LoVo (cell line): ENCODE results near the gene ASB13.
"Not testable (repeated sequence)": the region's sequence is repeated elsewhere in the genome, so short reads cannot be mapped to it uniquely, and the experiment has no call there.

Source experiments
- DNase-seq: peaks from one replicate; pipeline ENCODE4 v3.0.0-alpha.2; 2016; ENCODE audit warnings: low spot score

ASB13 gene

DNA sequence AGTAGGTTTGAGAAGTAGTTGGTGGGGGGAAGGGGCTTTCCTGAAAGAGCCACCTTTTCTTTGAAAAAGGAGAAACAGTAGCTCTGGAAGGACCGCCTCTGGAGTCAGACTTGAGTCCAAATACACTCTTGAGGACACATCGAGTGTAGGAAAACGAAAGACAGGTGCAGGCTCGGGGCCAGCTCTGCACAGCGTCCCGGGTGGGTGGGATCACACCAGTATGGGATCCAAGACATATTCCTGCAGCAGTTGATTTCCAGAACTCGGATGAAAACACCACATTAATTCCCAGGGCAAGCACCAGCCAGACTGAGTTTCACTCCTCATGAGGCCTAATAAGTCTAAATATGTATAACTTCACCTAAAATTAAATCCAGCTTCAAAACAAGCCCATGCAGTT is 61.4 kb downstream of the ASB13 start:
- DNase-seq = no peak

DNA sequence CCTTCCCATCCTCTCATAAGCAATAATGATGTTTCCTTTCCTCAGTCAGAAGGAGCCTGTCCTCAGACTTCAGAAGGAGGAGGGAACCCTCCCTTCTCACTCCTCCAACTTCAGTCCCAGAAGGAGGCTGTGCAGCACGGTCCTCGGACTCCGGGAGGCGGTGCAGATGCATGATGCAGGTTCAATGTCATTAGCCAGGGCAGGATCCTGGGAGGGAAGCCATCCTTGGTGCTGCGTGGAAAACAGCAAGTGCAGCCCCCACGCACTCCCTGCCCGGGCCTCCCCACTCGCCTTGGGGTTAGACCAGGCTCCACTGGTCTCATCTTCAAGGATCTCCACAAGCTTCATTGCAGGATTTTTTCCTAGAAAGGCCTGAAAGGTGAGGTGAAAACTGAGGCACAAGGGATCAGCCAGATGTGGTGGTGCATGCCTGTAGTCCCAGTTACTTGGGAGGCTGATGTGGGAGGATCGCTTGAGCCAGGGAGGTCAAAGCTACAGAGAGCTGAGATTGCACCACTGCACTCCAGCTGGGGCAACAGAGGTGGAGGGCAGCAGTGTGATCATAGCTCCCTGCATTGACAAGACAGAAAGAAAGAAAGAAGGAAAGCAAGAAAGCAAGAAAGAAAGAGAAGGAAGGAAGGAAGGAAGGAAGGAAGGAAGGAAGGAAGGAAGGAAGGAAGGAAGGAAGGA is 62.0 kb downstream of the ASB13 start:
- DNase-seq = no peak

DNA sequence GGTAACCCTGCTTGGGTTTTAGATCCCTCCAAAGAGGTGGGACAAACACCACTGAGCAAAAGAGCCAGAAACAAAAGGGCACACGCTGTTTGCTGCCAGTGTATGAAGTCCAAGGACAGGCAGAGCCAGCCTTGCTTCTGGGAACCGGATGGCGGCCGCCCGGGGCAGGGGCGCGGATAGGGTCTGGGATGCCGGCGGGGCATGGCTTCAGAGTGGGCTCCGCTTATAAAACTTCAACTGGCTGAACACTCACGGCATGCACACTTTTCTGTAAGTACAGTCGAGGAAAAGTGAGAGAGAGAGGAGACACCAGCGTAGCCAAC is 62.6 kb downstream of the ASB13 start:
- DNase-seq = no peak

DNA sequence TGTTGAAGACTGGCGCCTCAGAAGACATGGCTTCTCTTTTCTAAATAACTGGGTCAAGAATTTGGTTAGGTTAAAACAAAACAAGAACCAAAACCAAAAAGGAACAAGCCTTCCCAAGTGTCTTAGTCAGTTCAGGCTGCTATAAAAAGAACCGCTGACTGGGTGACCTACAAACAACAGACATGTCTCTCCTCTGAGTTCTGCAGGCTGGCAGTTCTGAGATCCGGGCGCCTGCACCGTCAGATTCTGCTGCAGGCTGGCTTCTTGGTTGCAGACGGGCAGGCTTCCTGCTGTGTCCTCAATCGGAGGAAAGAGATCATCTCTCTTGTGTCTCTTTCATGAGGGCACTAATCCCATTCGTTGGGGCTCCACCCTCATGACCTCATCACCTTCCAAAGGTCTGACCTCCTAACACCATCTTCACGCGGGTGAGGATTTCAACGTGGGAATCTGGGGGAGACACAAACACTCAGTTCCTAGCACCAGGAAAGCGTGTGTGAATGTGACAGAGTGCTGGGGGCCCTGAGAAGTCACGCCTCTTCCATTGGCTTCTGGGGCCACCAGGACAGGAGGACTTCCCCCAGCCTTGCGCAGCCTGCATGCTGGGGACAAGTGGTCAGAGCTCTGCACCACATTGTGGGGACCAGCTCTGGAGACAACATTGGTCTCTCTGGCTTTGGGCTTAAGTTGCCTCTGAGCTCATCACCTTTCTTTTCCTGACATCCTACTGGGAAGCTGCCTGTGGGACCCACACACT is 63.1 kb downstream of the ASB13 start:
- no peak for DNase-seq

DNA sequence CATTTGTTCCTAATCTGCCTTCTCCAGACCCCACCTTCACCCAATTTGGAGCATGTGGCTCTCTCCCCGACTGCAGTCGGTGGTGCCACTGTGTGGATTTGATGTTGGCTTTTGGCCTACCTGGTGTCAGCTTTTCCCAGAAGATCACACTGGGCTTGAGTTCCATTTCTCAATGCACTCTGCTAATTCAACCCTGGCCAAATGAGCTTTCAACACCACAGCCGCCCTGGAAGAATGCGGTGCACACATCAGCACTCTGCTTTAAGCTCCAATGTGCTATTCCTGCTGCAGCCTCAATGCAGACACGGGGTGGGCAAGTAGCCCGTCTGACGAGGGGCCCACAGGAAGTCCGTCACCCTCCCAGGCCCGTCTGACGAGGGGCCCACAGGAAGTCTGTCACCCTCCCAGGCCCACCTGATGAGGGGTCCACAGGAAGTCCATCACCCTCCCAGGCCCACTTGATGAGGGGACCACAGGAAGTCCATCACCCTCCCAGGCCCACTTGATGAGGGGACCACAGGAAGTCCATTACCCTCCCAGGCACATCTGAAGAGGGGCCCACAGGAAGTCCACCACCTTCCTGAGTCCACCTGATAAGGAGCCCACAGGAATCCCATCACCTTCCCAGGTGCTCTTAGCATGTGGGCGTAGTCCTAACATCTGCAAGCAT is 64.4 kb downstream of the ASB13 start:
- no peak for DNase-seq

DNA sequence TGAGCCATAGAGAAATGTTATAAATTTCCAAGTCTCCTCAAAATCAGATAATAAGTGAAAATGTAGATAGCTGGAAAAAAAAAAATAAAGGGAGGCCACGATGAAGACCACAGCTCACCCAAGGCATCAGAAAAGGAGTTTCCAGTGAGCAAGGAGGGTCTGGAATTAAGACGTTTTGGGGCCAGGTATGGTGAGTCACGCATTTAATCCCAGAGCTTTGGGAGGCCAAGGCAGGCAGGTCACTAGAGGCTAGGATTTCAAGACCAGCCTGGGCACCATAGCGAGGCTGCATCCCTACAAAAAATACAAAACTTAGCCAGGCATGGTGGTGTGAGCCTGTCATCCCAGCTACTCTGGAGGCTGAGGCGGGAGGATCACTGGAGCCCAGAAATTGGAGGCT is 65.5 kb downstream of the ASB13 start:
- no peak for DNase-seq

DNA sequence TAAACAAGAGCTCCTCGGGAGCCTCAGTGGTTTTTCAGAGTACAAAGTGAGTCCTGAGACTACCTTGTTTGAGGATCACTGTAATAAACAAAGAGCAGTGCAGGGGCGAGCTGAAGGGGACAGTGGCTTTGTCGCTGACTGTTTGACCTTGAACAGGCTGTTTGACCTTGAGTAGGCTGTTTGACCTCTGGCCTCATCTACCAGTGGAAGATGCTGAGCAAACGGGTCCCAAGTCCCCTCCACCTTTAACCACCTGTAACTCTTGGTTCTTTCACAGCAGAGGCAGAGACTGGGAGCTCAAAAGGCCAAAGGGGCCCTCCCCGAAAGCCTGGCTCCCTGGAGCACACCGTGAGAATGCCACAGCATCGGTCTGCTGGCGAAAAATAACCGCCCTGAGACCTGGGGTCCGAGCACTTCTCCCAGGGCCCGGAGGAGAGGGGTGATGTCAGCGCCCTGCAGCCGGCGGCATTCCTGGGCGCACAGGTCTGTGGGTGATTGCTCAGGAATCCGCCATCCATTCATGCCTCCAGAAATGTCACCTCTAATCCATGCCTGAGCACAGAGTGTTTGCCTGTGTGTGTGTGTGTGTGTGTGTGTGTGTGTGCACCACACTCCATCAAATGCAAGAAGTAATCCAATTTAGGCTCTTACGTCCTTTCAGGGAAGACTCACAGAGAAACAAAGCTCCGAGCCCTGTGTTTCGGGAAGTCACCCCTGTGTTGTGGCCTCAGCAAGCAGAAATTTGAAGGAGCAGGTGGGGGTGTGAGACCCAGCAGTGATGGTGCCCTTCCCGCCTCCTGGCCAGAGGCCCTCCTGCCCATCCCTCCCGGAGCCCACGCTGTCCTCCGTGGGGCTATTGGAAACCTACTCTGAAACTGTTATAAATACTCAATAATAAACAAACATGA is 66.5 kb downstream of the ASB13 start:
- DNase-seq = no peak

DNA sequence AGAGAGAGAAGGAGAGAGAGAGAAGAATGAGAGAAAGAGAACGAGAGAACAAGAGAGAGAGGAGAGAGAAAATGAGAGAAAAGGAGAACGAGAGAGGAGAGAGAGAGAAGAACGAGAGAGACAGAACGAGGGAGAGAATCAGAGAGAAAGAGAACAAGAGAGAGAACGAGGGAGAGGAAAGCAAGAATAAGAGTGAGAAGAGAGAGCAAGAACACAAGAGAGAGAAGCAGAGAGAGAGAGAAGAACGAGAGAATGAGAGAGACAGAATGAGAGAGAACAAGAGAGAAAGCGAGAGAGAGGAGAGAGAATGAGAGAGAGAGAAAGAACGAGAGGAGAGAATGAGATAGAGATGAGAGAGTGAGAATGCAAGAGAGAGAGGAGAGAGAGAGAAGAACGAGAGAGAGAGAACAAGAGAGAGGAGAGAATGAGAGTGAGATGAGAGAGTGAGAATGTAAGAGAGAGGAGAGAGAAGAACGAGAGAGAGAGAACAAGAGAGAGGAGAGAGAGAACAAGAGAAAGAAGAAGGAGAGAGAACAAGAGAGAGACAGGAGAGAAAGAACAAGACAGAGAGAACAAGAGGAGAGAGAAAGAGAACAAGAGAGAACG is 68.2 kb downstream of the ASB13 start:
- DNase-seq = no peak

DNA sequence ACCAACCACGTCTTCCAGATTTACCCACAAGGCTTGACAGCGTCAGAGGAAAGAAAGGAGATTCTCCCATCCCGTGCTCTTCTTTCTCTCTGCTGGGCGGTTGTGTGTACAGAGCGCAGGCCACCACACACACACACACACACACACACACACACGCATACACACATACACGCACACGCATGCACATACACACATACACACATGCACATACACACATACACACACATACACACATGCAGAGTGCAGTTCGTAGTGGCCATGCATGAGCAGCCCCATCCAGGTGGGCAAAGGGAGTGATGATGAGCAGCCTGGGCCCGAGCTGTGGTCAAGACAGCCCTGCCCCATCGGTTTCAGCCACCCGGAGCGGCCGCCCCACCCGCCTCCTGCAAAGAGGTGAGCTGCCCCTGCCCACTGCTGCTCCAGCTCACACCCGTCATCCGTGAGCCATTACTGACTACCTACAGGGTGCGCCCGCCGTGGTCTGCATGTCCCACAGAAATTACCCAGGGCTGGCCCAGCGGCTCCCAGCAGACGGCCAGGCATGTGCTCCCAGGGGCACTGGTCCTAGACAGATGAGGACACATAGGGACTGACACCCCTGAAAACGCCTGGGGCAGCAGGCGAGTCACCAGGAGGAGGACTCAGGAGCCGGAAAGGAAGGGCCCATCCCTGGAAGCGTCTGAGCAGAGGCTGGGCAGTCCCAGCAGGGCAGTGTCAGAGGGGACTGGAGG is 69.6 kb downstream of the ASB13 start:
- DNase-seq = no peak

DNA sequence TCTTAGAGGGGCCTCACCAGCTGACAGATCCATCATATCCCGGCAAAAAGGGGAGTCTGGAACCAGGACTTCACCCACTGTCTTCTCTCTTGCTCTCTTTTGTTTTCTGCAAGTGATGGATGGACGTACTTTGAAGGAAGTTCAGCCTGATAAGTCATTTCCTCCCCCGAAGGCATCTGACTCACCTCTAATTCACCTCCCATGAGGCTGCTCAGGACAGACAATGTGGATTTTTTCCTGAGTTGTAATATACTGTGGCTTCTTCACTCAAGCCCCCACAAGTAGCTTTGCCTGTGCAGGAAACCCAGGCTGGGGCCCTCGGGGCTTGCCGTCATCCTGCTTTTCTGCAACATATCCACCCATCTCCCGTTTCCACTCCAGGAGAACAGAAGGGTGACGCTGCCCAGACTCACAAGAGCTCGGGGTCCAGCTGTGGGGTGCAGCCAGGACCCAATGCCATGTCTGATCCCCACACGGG is 70.4 kb downstream of the ASB13 start:
- no peak for DNase-seq

DNA sequence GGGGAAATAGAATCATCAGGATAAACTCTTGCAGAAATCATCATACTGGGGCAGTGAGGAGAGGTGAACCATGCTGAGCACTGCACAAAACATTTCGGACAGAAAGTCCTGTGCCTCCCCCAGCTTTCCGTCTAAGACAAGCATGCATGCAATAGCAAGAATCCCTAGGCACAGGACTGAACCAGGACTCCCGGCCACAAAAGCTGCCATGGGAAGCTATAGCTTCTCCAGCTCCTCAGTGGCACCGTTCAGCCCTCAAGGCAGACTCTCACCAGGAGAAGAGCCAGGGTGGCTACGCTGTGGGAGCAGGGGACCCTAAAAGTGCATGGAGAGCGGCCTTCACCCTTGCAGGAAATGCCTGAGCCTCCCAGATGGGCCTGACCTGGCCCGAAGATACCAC is 70.8 kb downstream of the ASB13 start:
- no peak for DNase-seq

DNA sequence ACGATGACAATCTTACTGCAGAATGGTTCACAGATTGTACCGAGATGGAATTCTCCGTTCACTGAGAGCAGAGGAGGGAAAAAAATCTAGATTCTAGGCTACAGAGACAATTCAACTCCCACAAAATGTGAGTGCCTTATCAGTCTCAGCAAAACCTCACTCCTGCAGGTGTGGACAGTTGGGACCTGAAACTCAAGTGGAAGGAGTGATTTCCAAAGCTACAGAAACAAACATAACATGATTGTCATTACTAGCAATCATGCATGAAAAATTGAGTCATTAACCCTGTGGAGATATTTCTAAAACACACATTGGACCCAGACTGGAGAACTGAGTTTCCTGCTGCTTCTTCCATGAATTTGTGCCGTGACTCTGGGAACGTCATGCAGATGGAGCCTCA is 71.3 kb downstream of the ASB13 start:
- DNase-seq = no peak

DNA sequence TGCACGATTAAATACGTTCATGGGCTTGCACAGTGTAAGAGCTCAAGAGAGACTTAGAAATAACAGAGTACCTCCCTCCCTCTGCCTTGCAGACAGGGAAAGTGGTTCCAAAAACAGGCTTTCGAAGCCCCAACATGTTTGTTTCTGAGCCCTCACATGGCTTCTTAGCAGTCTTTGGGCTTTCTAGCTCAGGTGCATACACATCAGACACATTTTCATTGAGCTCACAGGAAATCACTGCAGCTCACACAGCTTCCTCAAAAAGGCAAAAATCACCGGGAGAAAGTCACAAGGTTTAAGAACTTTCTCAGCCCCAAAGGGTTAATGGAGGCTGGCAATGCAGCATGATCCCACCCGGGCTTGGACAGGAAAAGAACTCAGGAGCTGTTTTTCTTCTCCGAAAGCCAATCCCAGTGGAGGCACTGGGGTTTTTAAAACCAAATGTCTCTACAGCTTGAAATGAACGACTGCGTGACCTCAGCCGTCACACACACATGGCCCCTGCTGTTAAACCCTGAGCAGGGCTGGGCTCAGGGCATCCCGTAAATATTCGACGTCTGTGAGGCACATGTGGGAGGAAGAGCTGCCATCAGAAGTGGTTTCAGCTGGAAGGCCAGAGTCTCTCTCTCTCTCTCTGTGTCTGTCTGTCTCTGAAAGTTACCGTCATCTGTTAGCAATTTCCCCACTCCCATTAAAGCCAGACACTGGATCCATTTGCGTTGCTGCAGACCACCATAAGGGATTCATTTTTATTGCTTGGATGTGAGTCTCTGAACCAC is 71.9 kb downstream of the ASB13 start:
- no peak for DNase-seq

DNA sequence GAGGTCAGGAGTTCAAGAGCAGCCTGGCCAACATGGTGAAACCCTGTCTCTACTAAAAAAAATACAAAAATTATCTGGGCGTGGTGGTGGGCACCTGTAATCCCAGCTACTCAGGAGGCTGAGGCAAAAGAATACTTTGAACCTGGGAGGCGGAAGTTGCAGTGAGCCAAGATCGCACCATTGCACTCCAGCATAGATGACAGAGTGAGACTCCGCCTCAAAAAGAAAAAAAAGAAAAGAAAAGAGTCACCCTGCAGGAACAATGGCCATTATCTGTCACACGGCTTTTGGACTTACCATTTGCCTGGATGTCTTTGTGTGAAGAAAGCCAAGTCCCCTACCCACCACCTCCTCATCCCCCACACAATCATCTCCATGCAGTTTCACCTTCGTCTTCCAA is 73.0 kb downstream of the ASB13 start:
- not testable (repeated sequence) for DNase-seq

DNA sequence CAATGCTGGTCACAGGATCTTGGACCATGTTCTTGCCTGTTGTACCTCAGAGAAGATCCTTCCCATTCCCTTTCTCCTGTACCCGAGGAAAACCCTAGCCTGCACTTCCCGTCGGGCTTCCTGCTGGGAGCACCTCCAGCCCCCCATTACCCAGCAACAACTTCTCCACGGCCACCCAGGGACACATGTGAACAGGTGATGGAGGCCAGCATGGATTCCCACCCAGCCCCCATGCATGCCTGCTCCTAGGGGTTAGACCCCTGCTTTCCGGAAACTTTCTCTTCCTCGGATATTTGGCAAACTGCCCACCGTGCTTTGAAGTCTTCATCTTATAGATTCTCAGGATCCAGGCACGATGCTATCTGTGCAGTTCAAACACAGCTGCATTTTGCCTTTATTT is 74.3 kb downstream of the ASB13 start:
- DNase-seq = no peak

DNA sequence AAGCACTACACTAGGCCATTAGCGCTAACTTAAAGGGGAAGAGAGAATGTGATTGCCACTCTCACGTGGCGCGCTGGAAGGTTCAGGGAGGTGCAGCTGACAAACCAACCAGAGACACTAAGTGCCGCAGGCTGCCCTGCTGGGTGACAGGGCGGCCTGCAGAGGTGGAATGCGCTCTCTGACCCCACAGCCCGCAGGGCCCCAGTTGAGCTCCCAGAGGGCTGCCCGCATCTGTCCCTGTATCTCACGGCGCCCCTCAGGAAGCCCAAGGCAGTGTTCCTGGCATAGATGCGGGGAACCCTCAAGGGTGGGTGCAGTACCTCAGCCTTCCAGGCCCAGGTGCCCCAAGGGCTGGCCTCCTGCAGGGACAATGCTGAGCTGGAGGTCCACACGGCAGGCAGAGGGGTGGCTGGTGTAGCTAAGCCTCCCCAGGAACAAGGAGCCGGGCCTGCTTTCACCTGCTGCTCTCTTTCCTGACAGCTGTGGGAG is 75.0 kb downstream of the ASB13 start:
- DNase-seq = no peak

DNA sequence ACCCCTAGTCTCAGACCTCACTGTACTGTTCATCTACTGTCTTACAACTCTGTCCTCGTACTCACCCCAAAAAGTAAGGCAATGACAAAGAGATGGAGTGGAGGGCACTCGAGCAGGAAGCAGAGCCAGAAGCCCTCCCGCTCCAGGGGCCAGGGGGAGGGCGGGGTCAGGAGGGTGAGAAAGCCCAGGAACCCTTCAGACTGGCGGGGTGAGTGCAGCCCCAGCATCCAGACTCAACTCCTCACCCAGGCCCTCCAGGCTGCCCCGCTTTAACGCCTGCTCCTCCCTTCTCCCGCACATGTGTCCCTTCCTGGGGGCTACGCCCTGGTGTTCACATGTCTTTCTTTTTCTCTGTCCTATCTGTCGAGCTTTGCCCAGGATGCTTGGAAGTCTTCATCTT is 75.6 kb downstream of the ASB13 start:
- DNase-seq = no peak

DNA sequence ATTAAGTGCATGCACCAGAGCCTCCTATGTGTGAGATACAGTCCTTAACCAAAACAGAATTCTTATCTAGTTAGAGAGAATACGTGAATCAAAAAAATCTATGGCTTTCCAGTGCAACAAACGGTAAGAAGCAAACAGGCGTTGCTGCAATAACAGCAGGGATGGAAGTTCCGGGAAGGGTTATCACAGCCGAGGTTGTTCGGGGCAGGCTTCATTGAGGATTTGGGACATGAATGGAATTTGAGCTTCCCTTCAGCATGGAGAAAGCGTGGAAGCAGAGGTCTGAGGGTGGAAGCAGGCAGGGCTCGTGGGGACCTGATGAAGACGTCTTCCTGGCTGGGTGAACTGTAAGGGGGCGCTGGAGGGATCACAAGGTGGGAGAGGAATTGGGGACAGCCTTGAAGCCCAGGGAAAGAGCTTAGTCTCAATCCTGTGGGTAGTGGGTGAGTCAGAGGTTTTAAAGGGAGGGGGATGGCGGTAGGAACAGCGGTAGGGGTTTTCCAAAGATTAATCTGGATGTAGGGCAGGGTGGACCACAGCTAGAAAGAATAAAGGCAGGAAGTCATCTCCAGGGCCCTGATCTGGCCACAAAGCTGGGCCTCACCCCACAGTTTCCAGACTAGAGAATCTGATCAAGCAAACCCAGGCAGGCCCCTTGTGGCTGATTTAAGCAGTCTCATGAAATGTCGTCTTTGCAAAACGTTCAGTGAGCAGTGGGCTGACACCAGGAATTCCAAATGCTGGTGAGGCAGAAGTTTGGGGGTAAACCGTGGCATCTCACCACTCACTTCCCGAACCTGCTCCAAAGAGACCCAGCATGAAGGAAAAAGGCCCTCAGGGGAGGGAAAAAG is 76.5 kb downstream of the ASB13 start:
- DNase-seq = no peak

DNA sequence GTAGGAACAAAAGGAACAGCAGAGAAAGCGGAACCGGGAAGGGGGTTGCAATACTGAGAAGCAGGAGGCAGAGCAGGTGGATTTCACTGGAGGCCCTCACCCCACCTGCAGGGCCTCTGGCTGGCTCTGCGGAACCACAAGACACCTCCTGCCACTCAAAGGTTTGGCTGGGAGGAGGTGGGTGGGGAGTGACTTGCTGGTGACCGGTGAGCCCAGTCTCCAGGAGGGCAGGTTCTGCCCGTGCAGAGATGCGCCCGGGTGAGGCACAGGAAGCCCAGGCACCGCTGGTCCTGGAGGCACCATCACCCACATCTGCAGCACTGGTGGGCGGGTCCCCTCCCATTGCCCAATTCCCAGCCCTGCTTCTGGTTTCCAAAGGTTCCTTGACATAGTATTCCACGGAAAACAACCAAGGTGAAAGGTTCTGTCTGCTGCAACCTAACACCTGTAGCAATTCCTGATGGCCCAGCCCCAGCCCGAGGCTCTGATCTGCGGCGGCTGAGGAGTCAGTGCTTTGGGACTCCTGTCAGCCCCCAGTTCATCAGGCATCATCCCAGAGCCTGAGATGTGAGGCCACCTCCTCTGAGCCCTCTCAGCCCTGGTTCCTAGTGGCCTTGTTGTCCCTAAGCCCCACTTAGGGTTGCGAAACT is 77.3 kb downstream of the ASB13 start:
- DNase-seq = no peak
